Stimulated activated CD8-positive, alpha-beta memory T cell treated with anti-CD3 and anti-CD28 coated beads, Interleukin-7, amount 100 ng/mL, for 24 hours (primary cell): ENCODE results near the gene TPSG1.
"Not testable (repeated sequence)": the region's sequence is repeated elsewhere in the genome, so short reads cannot be mapped to it uniquely, and the experiment has no call there.

Source experiments
- DNase-seq: peaks from one replicate; pipeline ENCODE4 v3.0.0-alpha.2; 2020; ENCODE audit warnings: low read depth

TPSG1 gene

GRCh38 chr16:1215574-1216295 is 9.3 kb downstream of the TPSG1 start:
- no peak for DNase-seq

GRCh38 chr16:1214719-1215118 is 10.3 kb downstream of the TPSG1 start:
- DNase-seq = no peak

- no peak for DNase-seq
These were observed 11.2 kb downstream of the TPSG1 start for GRCh38 chr16:1213796-1214372.

- DNase-seq = no peak
These were observed 11.8 kb downstream of the TPSG1 start for GRCh38 chr16:1213231-1213630.

GRCh38 chr16:1212616-1213194 is 12.4 kb downstream of the TPSG1 start:
- no peak for DNase-seq

- DNase-seq = no peak
These were observed 13.4 kb downstream of the TPSG1 start for GRCh38 chr16:1211451-1212268.

- DNase-seq = no peak
These were observed 14.6 kb downstream of the TPSG1 start for GRCh38 chr16:1210461-1210860.

- DNase-seq = no peak
These were observed 16.0 kb downstream of the TPSG1 start for GRCh38 chr16:1209081-1209480.

GRCh38 chr16:1208239-1208830 is 16.7 kb downstream of the TPSG1 start:
- no peak for DNase-seq

GRCh38 chr16:1206786-1207185 is 18.3 kb downstream of the TPSG1 start:
- DNase-seq = no peak

- DNase-seq = no peak
These were observed 18.7 kb downstream of the TPSG1 start for GRCh38 chr16:1206326-1206725.

- no peak for DNase-seq
These were observed 20.1 kb downstream of the TPSG1 start for GRCh38 chr16:1204933-1205332.

GRCh38 chr16:1202274-1202673 is 22.8 kb downstream of the TPSG1 start:
- no peak for DNase-seq

GRCh38 chr16:1201444-1201843 is 23.6 kb downstream of the TPSG1 start:
- DNase-seq = no peak

GRCh38 chr16:1200014-1200627 is 24.9 kb downstream of the TPSG1 start:
- DNase-seq = no peak

GRCh38 chr16:1199347-1200013 is 25.6 kb downstream of the TPSG1 start:
- no peak for DNase-seq

- not testable (repeated sequence) for DNase-seq
These were observed 26.3 kb downstream of the TPSG1 start for GRCh38 chr16:1198671-1199346.

- no peak for DNase-seq
These were observed 26.9 kb downstream of the TPSG1 start for GRCh38 chr16:1198194-1198593.

GRCh38 chr16:1197237-1197866 is 27.7 kb downstream of the TPSG1 start:
- DNase-seq = no peak

GRCh38 chr16:1196494-1196893 is 28.6 kb downstream of the TPSG1 start:
- no peak for DNase-seq

- no peak for DNase-seq
These were observed 29.7 kb downstream of the TPSG1 start for GRCh38 chr16:1195393-1195666.
